AML-193 (cell line): ENCODE data around the gene KRT12.
"Not testable (repeated sequence)": the region's sequence is repeated elsewhere in the genome, so short reads cannot be mapped to it uniquely, and the experiment has no call there.

Experiments used
- DNase-seq, 2 experiments: peaks; one replicate each; lab custom pipeline; 2025; lab: John Stamatoyannopoulos, UW

The KRT12 gene

DNA sequence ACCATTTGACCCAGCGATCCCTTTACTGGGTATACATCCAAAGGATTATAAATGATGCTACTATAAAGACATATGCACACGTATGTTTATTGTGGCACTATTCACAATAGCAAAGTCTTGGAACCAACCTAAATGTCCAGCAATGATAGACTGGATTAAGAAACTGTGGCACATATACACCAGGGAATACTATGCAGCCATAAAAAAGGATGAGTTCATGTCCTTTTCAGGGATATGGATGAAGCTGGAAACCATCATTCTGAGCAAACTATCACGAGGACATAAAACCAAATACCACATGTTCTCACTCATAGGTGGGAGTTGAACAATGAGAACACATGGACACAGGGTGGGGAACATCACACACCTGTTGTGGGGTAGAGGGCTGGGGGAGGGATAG lies 52.4 kb downstream of the KRT12 start:
- not testable (repeated sequence) for DNase-seq

DNA sequence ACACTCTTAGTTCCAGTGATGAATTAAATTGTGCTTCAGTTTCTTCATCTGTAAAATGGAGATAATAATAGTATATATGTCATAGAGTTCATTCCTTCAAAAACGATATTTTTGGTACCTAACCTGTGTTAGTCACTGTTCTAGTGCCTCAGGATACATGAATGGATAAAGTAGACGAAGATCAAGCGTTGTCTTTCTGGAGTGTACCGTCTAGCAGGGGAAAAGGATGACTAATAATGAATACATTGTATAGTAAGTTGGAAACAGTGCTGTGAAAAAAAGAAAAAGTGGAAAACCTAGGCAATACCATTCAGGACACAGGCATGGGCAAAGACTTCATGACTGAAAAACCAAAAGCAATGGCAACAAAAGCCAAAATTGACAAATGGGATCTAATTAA lies 53.2 kb downstream of the KRT12 start:
- DNase-seq, result no peak

DNA sequence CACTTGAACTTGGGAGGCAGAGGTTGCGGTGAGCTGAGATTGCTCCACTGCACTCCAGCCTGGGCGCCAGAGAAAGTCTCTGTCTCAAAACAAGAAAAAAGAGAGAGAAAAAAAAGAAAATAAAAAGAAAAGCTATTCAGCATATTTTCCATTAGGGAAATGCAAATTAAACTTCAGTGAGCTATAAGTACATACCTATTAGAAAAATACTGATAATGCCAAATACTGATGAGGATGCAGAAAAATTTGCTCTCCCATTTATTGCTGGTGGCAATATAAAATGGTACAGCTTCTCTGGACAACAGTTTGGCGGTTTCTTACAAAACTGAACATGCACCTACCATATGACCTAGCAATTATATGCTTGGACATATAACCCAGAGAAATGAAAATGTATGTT lies 54.4 kb downstream of the KRT12 start:
- DNase-seq, result no peak
